Natural killer cell (primary cell): ENCODE measurements around the gene GFOD1. TPM values are rescaled to one million over a fixed set of nuclear protein-coding genes. Genes with fewer than 3 reads are reported as not detected.

Source experiments
- ATAC-seq, 3 donors: fragments of 150-1000 bp in 2 of 3; fragments of 200-7000 bp in 1 of 3; cut with Tn5 transposase; 1 replicate in 1 of 3; 2 replicates in 2 of 3; pipeline ENCODE4 v1.10.0; 2021; ENCODE audit warnings: mild to moderate bottlenecking in 2 of 3, moderate library complexity in 2 of 3
- DNase-seq, 2 donors: peaks; one replicate each; pipeline versions ENCODE4 v3.0.0 to v3.0.0-alpha.2; 2013 to 2021; ENCODE audit warnings: mixed read lengths in 1 of 2
- H3K27ac ChIP-seq: one replicate; pipeline ENCODE4 v1.5.1; 2013; ENCODE audit warnings: mild to moderate bottlenecking, low read length
- H3K27me3 ChIP-seq: one replicate; pipeline ENCODE4 v1.6.1; 2013; ENCODE audit warnings: low read length; ENCODE audit not compliant: control insufficient read depth, insufficient read depth
- H3K36me3 ChIP-seq: one replicate; pipeline ENCODE4 v1.6.1; 2013; ENCODE audit warnings: low read length; ENCODE audit not compliant: control insufficient read depth, insufficient read depth
- H3K4me1 ChIP-seq: one replicate; pipeline ENCODE4 v1.6.1; 2013; ENCODE audit warnings: low read length; ENCODE audit not compliant: control insufficient read depth, insufficient read depth
- H3K4me3 ChIP-seq: one replicate; pipeline ENCODE4 v1.5.1; 2013; ENCODE audit warnings: low read length
- H3K9me3 ChIP-seq: one replicate; pipeline ENCODE4 v1.6.1; 2013; ENCODE audit warnings: low read length; ENCODE audit not compliant: control insufficient read depth, insufficient read depth
- H3K27ac Mint-ChIP-seq, 2 donors: one replicate each; pipeline ENCODE4 v1.8.0; 2022; ENCODE audit warnings: mild to moderate bottlenecking in 2 of 2, mixed read lengths in 2 of 2, moderate library complexity in 1 of 2
- H3K27me3 Mint-ChIP-seq, 2 donors: one replicate each; pipeline ENCODE4 v1.8.0; 2022; ENCODE audit warnings: low read depth in 2 of 2, mixed read lengths in 2 of 2
- H3K36me3 Mint-ChIP-seq: one replicate; pipeline ENCODE4 v1.8.0; 2022; ENCODE audit warnings: mixed read lengths
- H3K4me1 Mint-ChIP-seq, 2 donors: one replicate each; pipeline ENCODE4 v1.8.0; 2022; ENCODE audit warnings: mixed read lengths in 2 of 2
- H3K4me3 Mint-ChIP-seq: one replicate; pipeline ENCODE4 v1.8.0; 2022; ENCODE audit warnings: mild to moderate bottlenecking, moderate library complexity, mixed read lengths
- H3K9me3 Mint-ChIP-seq, 2 donors: one replicate each; pipeline ENCODE4 v1.8.0; 2022; ENCODE audit warnings: mixed read lengths in 2 of 2
- WGBS: methylation state at CpG from one replicate; pipeline ENCODE4 v1.1.7; 2013; ENCODE audit warnings: missing lambda C conversion rate; ENCODE audit not compliant: insufficient coverage; 5-methylcytosine and 5-hydroxymethylcytosine counted together
- intact Hi-C: fragments of 100-400 bp; cut with micrococcal nuclease; formaldehyde crosslinking; loops from one replicate; pipeline ENCODE4 v1.14.2; 2022
- total RNA-seq, 4 donors: library from RNA; stranded (reverse); fragments of 120-200 nt in 1 of 4; gene quantifications; one replicate each; pipeline versions ENCODE4 v1.2.3 to v1.2.4, GENCODE V29; 2013 to 2022
- TF ChIP-seq, protein P1 (sequence below): fragments of 200-600 bp; IDR thresholded peaks from one replicate; pipeline ENCODE4 v1.8.0; 2022; ENCODE audit warnings: antibody characterized with exemption

Gene GFOD1
- total RNA-seq, 3 donors from 2014 or later (not counting 1 experiment from before 2014, with no cell fraction given), result 59.7 to 74.5 (median 71.2) TPM

DNA sequence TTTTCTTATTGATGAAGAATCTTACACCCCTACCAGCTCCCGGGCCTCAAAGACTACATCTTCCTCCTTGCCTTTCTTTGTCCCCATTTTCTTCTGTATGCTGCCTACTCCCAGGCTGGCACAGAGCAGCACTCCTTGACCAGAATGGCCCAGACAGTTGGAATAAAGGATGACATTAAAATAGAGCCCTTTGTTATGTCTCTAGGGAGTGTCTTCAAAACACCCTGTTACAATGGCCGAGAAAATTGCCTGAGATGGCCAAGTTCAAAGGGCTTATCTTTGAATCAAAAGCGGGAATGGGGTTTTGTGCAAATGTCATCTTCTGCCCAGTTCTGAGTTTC, 80.1 kb downstream of the GFOD1 start:
- Histone ChIP-seq H3K27ac (no peak overlapping the region), H3K4me1 (peaks cover 35% of the 10 kb centered on the region), H3K36me3 (no peaks in the 10 kb centered on the region), H3K9me3 (no peaks in the 10 kb centered on the region), H3K27me3 (no peaks in the 10 kb centered on the region), H3K4me3 (no peak overlapping the region)
- intact Hi-C loops, result no loop called here
- Mint-ChIP-seq H3K4me1 (peaks cover 84 to 85% of the 10 kb centered on the region in 2 donors), H3K9me3 (no peaks in the 10 kb centered on the region), H3K36me3 (no peaks in the 10 kb centered on the region), H3K27me3 (no peaks in the 10 kb centered on the region), H3K4me3 (peak overlapping the region; percentile 9), H3K27ac (peak overlapping the region; percentile 50 to 80)
- ATAC-seq (no peak), DNase-seq (no peak)
- 97% methylated on average over 3 of the region's 3 CpGs for WGBS
- TF ChIP-seq, protein P1, sequence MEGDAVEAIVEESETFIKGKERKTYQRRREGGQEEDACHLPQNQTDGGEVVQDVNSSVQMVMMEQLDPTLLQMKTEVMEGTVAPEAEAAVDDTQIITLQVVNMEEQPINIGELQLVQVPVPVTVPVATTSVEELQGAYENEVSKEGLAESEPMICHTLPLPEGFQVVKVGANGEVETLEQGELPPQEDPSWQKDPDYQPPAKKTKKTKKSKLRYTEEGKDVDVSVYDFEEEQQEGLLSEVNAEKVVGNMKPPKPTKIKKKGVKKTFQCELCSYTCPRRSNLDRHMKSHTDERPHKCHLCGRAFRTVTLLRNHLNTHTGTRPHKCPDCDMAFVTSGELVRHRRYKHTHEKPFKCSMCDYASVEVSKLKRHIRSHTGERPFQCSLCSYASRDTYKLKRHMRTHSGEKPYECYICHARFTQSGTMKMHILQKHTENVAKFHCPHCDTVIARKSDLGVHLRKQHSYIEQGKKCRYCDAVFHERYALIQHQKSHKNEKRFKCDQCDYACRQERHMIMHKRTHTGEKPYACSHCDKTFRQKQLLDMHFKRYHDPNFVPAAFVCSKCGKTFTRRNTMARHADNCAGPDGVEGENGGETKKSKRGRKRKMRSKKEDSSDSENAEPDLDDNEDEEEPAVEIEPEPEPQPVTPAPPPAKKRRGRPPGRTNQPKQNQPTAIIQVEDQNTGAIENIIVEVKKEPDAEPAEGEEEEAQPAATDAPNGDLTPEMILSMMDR, result no peak

- Mint-ChIP-seq H3K4me3 (no peak overlapping the region), H3K4me1 (peaks cover 84% of the 10 kb centered on the region in 2 donors), H3K27me3 (no peaks in the 10 kb centered on the region), H3K27ac (peak overlapping the region; percentile 50 to 80), H3K9me3 (no peaks in the 10 kb centered on the region), H3K36me3 (no peaks in the 10 kb centered on the region)
- ATAC-seq, result no peak
- no peak overlapping the region for H3K4me3 ChIP-seq
- intact Hi-C loops, result no loop called here
- peaks cover 35% of the 10 kb centered on the region for H3K4me1 ChIP-seq
- H3K36me3 ChIP-seq, result no peaks in the 10 kb centered on the region
- no peak for DNase-seq
- TF ChIP-seq, protein P1, result no peak
- 100% methylated on average over 1 of the region's 1 CpG for WGBS
- H3K9me3 ChIP-seq, result no peaks in the 10 kb centered on the region
- no peaks in the 10 kb centered on the region for H3K27me3 ChIP-seq
- H3K27ac ChIP-seq, result no peak overlapping the region
Measured at GRCh38 chr6:13406781-13407180, 80.6 kb downstream of the GFOD1 start.

DNA sequence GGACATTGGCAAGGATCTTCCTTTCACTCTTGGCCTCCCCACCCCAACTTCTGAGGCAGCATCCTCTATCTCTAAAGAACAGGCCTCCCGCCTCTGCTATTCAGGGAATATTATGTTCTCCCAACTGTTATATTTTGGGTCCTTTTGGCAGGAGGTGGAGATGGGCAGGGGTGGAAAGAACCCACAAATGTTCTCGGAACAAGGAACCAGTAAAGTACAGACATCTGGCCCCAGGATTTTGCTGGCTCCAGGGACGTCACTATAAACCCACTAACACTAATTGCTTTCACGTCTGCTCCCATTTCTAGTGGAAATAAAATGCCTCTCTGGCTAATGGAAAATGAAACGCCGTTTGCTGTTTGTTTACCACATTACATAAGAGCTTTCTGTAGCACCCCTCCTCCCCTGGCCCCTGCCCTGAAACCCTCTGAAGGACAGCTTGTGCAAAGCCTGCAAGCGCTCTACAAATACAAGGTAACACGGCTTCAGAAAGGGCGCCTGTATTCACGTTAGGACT, 81.4 kb downstream of the GFOD1 start:
- WGBS, result 84% methylated on average over 8 of the region's 10 CpGs
- Mint-ChIP-seq H3K27me3 (no peaks in the 10 kb centered on the region), H3K36me3 (no peaks in the 10 kb centered on the region), H3K27ac (peak overlapping the region; percentile 50 to 80), H3K4me3 (no peak overlapping the region), H3K4me1 (peaks cover 83 to 84% of the 10 kb centered on the region in 2 donors), H3K9me3 (no peaks in the 10 kb centered on the region)
- H3K9me3 ChIP-seq, result no peaks in the 10 kb centered on the region
- H3K27me3 ChIP-seq, result no peaks in the 10 kb centered on the region
- DNase-seq (no peak), ATAC-seq (no peak)
- TF ChIP-seq, protein P1, result no peak
- H3K4me3 ChIP-seq, result no peak overlapping the region
- no peak overlapping the region for H3K27ac ChIP-seq
- H3K4me1 ChIP-seq, result peaks cover 27% of the 10 kb centered on the region
- H3K36me3 ChIP-seq, result no peaks in the 10 kb centered on the region
- intact Hi-C loops, result no loop called here

DNA sequence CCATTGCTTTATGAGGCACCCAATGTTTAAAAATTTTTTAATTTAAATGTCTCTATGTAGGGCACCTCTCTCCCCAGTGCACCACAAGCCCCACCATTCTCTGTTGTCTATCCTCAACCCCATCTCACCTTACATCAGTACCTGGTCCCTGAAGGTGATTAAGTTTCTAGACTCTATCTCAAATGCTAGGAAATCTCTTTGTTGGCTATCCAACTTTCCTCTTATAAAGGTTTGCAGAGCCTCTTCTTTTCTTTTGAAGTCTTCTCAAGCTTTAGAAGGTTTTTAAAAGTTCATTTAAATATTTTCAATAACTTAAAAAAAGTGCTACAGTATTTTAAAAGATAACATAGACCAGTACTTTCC, 82.5 kb downstream of the GFOD1 start:
- intact Hi-C loops, result no loop called here
- no peaks in the 10 kb centered on the region for H3K36me3 ChIP-seq
- H3K9me3 ChIP-seq, result no peaks in the 10 kb centered on the region
- TF ChIP-seq, protein P1, result no peak
- Mint-ChIP-seq H3K4me3 (peak overlapping the region; percentile 31), H3K27ac (peak overlapping the region; percentile 50 to 80), H3K27me3 (no peaks in the 10 kb centered on the region), H3K36me3 (no peaks in the 10 kb centered on the region), H3K9me3 (no peaks in the 10 kb centered on the region), H3K4me1 (peaks cover 85% of the 10 kb centered on the region in 2 donors)
- no peaks in the 10 kb centered on the region for H3K27me3 ChIP-seq
- H3K27ac ChIP-seq, result peak overlapping the region; percentile 29
- ATAC-seq (no peak), DNase-seq (no peak)
- peaks cover 27% of the 10 kb centered on the region for H3K4me1 ChIP-seq
- no peak overlapping the region for H3K4me3 ChIP-seq
